Measurements from ENCODE around the gene ECPAS.
"Not testable (repeated sequence)": the region's sequence is repeated elsewhere in the genome, so short reads cannot be mapped to it uniquely, and the experiment has no call there.

ECPAS gene, protein sequence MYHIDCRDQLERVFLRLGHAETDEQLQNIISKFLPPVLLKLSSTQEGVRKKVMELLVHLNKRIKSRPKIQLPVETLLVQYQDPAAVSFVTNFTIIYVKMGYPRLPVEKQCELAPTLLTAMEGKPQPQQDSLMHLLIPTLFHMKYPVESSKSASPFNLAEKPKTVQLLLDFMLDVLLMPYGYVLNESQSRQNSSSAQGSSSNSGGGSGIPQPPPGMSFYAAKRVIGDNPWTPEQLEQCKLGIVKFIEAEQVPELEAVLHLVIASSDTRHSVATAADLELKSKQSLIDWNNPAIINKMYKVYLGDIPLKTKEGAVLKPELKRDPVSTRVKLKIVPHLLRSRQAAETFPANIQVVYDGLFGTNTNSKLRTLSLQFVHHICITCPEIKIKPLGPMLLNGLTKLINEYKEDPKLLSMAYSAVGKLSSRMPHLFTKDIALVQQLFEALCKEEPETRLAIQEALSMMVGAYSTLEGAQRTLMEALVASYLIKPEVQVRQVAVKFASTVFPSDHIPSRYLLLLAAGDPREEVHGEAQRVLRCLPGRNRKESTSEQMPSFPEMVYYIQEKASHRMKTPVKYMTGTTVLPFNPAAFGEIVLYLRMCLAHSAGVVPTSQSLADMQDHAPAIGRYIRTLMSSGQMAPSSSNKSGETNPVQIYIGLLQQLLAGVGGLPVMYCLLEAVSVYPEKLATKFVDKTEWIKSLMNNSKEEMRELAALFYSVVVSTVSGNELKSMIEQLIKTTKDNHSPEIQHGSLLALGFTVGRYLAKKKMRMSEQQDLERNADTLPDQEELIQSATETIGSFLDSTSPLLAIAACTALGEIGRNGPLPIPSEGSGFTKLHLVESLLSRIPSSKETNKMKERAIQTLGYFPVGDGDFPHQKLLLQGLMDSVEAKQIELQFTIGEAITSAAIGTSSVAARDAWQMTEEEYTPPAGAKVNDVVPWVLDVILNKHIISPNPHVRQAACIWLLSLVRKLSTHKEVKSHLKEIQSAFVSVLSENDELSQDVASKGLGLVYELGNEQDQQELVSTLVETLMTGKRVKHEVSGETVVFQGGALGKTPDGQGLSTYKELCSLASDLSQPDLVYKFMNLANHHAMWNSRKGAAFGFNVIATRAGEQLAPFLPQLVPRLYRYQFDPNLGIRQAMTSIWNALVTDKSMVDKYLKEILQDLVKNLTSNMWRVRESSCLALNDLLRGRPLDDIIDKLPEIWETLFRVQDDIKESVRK (N-terminal part only)

DNA sequence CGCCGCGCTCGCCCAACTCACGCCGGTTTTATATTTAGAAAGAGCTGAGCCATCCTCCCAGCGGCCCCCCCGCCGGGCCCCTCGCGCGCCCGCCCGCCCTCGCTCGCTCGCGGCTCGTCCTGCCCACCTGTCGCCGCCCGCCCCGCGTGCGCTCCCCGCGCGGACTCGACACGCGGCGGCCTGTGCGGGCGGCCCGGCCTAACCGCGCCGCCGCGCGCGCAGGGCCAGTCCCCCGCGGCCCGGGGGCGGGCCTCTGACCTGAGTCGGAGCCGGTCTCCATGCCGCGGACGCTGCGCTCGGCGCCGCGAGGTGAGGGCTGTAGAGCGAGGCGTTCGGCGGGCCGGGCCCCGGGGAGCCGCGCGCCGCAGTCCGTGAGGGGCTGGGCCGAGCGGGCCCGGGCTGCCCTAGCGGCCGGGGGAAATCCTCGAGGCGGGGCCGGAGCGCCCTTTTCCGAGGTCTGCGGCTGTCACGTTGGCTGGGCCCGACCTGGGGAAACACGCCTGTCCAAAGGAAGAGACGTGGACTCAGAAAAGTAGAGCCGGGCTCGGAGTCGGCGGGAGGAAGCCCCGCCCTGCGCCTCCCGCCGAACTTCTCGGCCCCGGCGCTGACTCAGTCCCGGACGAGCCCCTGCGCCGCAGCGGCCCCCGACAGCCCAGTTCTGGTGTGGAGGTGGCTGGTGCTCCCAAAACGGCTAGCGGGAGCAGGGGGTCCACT, at the start of gene ECPAS:
ECPAS (minus strand) TSS at position 526 of the 714 bp plus-strand sequence. CDS start 11,465 bp downstream, outside the sequence.
- ATAC-seq: peak; percentile 66 to 69

DNA sequence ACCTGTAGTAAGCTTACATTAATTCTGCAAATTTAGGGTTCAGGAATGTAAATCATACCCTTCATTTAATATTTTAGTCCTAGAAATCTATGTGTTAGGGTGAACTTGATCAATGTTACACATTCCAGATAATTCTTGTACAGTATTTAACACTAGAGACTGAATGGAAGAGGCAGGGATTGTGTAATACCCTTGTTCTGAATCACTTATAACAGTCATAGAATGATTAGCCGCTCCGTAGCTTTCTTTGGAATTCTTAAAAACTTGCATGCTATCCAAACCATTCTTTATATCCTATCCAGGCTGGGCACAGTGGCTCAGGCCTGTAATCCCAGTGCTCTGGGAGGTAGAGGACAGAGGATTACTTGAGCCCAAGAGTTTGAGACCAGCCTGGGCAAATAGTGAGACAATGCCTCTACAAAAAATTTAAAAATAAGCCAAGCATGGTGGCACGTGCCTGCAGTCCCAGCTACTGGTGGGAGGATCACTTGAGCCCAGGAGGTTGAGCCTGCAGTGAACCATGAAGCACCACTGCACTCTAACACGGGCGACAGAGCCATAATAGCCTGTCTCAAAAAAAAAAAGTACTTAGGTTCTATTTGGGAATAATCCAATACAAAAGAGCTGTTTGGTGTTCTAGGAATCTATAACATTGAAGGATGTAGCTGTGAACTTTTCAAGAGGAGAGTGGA, 49.1 kb upstream of the ECPAS start:
- no peak for ATAC-seq

DNA sequence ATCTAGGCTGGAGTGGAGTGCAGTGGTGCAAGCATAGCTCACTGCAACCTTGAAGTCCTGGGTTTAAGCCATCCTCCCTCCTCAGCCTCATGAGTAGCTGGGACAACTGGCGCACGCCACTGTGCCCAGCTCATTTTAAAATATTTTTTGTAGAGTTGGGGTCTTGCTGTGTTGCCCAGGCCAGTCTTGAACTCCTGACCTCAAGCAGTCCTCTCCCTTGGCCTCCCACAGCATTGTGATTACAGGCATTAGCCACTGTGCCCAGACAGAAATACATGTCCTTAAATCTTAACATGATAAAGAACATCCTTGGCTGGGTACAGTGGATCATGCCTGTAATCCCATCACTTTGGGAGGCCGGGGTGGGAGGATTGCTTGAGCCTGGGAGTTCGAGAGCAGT, 47.5 kb upstream of the ECPAS start:
- ATAC-seq: no peak

DNA sequence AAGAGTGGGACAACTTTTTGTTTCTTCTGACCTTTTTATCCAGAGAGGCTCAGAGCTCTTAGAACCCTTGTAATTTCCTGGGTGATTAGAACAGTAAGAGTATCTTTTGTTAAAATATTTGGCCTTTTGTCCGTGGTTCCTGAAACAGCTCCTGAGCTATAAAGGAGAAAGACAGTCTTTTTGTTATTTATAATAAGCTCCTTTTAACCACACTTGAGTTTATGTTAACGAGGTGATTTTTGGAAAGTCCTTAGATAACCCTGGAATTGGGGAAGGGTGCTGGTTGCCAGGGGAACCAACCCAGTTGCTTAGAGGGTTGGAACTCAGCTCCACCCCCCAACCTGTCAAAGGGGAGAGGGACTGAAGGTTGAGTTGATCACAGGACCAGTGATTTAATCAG, 45.6 kb upstream of the ECPAS start:
- ATAC-seq: no peak

DNA sequence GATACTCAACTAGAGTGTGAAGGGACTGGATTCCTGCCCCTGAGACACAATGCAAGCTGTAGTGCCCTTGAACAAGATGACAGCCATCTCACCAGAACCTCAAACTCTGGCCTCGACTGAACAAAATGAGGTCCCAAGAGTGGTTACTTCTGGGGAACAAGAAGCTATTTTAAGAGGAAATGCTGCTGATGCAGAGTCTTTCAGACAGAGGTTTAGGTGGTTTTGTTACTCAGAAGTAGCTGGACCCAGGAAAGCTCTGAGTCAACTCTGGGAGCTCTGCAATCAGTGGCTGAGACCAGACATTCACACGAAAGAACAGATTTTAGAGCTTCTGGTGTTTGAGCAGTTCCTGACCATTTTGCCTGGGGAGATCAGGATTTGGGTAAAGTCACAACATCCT, 43.2 kb upstream of the ECPAS start:
- ATAC-seq: no peak

DNA sequence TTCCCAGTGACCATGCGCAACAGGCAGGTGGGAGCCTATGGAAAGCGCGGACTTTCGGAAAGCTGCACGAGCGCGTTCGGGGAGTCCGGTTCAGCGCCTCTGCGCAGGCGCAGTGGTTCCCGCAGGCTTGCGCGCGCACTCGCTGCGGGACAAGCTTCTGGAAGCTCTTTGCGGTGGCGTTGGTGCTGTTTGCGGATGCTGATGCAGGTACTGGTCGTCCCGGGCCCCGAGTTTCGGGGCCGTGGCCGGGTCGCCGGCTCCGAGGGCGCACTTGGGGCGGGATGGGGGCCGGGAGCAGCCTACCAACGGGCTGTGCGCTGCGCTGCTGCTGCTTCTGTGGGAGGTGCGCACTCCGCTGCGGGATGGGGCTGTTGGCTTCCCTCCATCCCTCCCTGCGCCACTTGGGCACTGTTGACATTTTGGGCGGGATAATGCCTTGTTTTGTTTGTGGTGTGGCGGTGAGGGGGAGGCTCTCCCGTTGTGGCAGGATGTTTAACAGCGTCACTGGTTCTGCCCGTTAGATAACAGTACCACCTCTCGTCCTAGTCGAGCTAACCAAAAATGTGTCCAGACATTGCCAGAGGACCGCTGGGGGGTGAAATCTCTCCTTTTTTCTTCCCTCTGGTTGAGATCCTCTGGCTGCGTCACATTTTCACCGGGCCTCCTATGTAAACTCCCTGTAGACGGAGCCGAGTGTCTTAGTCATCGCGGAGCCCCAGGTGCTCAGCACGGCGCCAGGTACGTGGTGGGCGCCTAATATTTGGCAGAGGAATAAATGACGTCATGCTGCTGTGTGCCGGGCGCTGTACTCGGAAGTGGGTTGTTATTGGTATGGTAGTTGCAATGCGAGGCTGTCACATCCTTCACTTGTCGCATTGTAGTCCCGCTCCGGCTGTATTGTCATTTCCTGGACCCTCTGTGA, 41.1 kb upstream of the ECPAS start, which contains the start of gene ZNF483:
ZNF483 (plus strand) TSS at position 124 of the 922 bp plus-strand sequence. CDS start 2,217 bp downstream, outside the sequence.
- ATAC-seq: peak; percentile 80 to 88

DNA sequence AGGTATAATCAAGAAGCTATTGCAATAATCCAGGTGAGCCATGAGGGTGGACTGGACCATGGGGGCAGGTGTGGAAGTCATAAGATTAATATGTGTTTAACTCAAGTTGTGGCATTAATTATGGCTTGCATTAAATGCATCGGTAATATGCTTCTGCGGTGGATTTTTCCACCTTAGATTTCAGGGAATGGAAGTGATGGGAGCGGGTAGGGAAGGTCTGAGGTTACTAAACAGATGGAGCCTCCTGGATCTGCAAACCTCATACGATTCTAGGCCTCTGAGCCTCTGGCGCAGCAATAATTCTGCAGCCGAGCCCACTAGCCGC, 40.5 kb upstream of the ECPAS start:
- no peak for ATAC-seq

DNA sequence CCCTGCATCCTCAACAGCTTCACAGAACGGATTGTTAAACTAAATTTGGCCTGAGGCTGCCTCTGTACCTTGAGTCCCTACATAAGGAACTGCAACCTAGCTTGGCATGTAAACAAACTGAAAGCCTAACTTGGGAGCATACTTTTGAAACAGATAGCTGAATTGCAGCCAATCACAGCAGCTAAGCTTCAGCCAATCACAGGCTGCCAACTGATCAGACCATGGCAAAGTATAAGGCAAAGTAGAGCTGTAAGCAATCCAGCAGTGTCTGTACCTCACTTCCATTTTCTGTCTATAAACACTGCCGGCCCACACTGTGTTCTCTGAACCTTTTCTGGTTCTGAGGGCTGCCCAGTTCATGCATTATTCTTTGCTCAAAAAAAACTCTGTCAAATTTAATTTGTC, 31.9 kb upstream of the ECPAS start:
- no peak for ATAC-seq

DNA sequence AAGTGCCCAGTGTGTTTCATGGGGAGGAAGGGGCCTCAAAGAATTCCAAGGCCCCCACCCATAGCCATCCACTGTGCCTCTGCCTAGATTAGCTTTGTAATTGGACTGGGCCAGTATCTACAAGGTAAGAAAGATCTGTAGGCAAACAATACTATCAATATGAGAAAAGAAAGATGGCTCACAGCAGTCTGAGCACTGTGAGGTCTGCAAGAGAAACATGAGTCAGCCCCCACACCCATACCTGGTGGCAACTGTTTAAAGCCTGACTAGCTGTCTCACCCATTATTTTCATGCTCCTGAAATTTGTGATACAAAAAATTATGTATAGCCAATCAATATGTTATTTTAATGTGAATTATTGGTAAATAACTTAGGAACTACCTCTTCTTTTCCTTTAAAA, 30.8 kb upstream of the ECPAS start:
- no peak for ATAC-seq

DNA sequence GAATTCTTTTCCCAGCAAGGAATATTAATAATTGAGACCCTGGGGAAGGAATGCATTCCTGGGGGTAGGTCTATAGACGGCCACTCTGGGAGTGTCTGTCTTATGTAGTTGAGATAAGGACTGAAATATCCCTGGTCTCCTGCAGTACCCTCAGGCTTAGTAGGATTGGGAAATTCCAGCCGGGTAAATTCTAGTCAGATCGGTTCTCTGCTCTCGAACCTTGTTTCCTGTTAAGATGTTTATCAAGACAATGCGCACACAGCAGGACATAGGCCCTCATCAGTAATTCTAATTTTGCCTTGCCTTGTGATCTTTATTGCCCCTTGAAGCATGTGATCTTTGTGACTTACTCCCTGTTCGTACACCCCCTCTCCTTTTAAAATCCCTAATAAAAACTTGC, 27.4 kb upstream of the ECPAS start:
- not testable (repeated sequence) for ATAC-seq

DNA sequence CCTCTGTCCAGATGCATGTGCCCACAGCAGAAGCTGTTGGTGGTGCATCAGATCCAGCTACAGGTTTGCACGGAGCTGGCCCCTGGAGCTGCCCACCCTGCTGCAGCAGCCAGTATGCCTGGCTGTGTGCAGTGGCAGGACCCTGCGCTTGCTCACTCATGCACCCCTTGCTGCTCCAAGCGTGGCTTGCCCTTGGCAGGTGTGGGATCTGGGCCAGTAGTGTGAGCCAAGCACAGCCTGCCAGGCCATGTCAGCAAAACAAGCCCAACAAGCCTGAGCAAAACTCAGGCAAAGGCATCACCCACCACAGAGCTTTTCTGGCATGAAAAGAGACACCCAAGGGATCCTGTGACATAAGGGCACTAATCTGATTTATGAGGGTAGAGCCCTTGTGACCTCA, 18.3 kb upstream of the ECPAS start:
- no peak for ATAC-seq

DNA sequence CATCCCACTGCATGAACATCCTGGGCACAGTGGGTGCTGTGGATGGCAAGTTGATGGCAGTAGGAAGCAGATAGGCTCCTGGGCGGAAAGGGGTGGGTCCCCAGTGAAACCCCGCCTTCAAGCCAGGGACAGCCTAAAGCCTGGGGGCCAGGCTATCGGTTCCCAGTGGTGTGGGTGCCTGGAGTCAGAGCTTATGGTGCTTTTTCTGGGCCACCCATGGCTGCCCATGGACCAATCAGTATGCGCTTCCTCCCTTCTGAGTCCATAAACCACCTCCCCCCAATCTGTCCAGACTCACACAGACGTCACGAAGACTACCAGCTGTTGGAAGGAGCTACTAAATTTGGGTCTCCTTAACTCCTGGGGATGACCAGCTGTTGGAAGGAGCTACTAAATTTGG, 17.5 kb upstream of the ECPAS start:
- ATAC-seq: no peak

DNA sequence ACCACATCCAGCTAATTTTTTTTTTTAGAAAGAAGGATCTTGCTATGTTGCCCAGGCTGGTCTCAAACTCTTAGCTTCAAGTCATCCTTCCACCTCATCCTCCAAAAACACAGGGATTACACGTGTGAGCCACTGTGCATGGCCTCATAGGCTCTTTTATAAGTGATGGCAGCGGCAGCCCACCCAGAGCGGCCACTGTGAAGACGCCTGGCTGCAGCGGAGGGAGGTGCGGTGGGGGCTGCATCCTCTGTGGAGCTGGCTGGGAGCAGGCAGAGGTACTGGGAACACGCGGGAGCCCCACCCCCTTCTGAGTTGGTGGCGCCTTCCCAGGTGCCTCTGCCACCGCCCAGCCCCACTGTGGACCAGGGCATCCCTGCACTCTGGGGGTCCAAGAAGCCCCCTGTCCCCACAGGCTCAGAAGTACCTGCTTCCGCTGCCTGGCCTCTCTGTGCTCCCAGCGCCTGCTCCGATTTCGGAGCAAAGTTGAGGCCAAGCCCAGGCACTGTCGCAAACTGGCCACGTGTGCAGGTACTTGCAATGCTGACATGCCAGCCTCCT, 16.9 kb upstream of the ECPAS start:
- ATAC-seq: no peak

DNA sequence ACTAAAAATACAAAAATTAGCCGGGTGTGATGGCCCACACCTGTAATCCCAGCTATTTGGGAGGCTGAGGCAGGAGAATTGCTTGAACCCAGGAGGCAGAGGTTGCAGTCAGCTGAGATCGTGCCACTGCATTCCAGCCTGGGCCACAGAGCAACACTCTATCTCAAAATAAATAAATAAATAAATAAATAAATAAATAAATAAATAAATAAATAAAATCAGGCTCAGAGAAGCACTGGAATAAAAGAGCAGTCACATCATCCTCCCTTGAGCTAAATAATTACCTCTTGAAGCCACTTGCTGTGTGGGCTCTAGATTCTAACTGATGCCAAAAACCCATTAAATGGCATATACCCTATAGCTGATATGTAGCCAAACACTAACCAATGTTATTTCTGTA, 13.0 kb upstream of the ECPAS start:
- not testable (repeated sequence) for ATAC-seq

DNA sequence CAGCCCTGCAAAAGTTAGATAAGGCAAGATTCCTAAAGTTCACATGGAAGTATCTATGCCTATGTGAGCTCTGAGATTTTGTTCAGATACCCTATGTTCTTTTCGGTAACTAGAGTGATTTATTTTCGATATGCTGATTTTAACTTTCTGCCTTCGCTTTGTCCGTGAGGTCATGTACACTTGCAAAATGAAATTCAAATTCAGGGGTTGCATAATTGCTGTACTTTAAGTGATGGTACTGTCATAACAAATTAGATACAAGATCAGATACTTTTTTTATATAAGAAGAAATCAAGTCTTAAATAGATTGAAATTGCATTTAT, 350 bp upstream of the ECPAS start:
- ATAC-seq: no peak

DNA sequence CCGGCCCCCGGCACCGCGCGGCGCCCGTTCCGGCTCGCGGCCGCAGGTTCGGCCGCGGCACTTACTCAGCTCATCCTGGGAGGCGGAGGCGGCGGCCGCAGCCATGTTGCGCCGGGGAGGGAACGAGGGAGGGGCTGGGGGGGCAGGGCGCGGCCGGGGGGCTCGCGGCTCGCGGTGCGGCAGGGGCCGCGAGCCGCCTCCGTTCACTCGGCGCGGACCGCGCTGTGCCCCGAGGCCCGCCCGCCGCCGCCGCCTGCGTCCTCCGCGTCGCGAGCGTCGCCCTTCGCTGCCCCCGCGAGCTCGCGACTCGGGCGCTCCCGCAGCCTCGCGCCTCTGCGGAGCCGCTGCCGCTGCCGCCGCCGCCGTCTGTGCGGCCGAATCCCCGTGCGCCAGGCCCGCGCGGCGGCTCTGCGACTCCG, 735 bp downstream of the ECPAS start:
- ATAC-seq: peak; percentile 37 to 41

DNA sequence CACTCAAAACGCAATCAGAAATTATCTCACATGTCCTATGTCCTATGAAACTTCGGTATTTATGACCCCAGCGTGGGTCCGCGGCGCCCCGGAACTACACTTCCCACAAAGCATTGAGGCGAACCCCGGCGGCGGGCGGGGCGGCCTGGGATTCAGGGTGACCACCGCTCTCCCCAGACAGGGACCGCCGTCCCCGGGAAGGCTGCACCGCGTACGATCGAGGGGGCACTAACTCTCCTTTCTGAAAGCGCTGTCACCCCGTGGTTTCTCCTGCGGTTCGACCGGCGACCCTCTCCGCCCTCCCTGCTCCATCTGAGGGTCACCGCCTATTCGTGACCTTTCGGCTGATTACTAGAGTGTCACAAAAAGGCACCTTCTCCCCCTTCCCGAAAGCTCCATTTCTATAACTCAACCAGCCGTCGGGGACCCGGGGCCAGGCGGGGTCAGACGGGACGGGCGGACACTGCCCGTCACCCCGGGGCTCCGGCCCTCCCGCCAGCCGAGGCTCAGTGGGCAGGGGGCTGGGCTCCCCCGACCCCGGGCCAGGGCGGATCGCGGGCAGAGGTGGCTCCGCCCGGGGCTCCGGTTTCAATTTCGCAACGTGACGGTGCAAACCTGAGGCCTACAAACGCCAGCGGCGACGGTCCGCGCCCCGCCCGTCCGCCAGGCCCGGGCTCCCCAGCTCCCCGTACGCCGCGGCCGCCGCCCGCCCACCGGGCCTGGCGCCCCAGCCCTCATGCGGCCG, 1.3 kb downstream of the ECPAS start:
- peak; percentile 51 to 52 for ATAC-seq

DNA sequence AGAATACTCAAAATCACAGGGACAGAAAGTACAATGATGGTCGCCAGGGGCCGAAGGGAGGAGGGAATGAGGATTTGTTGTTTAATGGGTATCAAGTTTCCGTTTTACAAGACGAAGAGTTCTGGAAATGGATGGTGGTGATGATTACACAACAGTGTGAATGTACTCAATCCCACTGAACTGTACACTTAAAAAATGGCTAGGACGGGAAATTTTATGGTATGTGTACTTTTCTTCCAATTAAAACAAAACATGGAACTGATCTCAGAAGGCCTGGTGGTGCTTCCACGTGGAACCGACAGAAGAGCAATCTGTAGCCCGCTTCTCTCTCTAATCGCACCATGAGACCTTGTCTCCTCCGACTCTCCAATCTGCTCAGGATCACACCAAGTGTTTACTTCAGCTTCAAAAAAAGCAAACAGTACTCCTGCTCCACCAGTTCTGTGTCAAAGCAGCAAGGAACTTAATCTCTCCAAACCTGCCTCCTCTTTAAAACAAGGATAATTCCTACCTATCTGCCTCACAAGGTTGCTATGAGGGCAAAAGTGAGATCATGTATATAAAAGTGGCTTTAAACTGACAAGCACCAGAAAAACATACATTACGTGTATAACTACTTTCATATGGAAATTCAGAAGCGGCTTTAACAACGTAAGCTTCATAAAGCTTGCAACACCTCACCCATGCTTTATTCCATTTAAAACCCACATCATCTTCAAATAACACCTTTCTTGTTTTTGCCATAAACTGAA, 2.1 kb downstream of the ECPAS start:
- ATAC-seq: no peak

DNA sequence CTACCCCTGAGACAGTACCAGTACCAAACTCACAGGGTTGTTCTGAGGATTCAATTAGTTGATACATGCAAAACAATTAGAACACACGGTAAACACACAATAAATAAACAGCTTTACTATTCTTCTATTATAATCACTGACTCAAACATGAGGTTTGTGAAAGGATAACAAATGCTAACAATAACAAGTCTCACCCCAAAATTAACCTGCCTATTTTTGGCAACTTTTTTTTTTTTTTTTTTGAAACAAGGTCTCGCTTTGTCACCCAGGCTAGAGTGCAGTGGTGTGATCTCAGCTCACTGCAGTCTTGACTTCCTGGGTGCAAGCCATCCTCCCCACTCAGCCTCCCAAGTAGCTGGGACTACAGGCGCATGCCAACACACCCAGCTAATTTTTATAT, 6.5 kb downstream of the ECPAS start:
- ATAC-seq: no peak
